GF-D8 (cell line): Measurements from ENCODE around the gene RBM19.

ENCODE experiments used
- DNase-seq: peaks from one replicate; lab custom pipeline; 2025; lab: John Stamatoyannopoulos, UW

RBM19 gene

DNA sequence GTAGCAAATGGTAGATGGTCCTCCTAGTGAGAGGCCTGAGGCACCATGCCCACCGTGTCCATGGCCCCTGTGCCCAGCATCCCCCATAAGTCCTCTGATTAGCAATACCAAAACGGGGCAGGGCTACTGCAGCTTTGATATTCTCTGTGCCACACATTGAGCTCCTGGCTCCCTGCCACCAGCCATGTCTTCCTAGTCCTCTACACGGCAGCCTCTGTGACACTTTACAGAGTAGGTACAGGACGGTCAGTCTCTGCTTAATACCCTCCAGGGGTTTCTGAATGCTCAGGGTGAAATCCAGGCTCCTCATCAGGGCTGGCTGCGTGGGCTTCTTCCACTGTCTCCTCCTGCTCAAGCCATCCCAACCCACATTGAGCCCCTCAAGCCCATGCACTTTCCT lies 8.0 kb downstream of the RBM19 start:
- no peak for DNase-seq

DNA sequence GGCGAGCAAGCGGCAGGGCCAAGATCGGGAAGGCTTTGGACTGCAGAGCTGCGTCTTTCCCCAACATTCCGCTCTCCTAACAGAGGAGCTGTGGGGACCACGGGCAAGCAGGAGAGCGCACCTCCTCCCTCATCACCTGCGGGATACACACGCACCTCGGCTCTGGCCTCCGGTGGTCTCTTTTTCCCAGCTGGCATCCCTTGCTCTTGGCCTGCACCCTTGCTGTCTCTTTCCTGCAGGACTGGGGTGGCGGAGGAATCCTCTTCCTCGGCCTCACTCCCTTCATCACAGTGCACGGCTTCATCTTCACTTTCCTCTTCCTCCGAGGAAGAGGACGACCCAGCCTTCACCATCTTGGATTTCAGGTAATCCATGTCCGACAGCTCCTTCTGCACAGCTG lies 8.5 kb downstream of the RBM19 start:
- DNase-seq, result no peak

DNA sequence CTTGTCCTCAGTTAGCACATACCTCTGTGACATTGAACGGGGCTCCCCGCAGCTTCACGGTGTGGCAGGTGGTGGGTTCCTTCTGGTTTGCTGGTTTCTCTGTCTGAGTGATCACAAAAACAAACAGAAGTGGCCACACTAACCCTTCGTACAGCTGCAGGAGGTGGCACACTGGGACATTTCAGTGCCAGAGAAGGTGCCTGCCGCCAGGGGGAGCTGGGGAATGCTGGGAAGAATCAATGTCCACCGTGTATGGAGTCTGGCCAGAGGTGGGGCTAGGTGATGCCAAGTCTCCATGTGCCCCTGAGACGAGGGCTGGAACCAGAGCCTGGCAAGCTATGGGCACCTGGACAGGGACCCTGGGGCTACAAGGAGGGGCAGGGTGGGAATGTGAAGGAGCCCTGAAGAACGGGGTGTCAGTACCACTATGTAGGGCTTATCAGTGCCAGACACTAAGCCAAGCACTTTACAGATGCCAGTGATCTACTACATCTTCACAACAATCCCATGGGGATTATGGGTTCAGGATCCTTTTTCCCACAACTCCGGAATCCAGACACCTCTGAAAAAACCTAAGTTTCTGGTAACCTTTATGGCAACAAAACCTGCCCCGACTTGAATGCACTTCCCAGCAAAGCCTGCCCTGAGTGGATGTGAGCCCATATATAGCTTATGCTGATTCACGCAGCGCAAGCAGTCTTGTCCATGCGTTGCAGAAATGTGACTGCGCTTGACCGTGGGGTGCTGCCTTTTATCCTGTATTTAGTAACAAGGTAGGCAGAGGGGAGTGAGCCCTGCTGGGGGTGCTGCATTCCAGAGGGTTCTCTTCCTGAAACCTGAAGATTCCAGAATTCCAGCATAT lies 10.8 kb downstream of the RBM19 start:
- no peak for DNase-seq

- DNase-seq, result no peak
Measured at GRCh38 chr12:113954547-113954946, 11.6 kb downstream of the RBM19 start.

DNA sequence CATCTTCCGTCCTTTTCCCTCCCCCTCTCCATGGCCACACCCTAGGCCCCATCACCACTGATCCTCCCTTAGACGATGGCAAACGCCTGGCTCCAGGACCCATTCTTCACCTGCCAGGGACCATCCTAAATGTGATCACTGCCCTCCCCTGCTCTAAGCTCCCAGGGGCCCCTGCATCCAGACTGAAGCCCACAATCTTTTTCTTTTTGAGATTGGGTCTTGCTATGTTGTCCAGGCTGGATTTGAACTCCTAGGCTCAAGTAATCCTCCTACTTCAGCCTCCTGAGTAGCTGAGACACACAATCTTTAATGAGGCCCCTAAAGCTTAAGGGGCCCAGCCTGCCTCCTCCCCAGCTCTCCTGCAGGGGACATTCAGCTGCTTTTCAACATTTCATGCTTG lies 15.3 kb downstream of the RBM19 start:
- no peak for DNase-seq

- DNase-seq, result peak; percentile 66
Measured at GRCh38 chr12:113949321-113950305, 16.5 kb downstream of the RBM19 start.

- DNase-seq, result no peak
Measured at GRCh38 chr12:113948151-113948914, 17.8 kb downstream of the RBM19 start.

DNA sequence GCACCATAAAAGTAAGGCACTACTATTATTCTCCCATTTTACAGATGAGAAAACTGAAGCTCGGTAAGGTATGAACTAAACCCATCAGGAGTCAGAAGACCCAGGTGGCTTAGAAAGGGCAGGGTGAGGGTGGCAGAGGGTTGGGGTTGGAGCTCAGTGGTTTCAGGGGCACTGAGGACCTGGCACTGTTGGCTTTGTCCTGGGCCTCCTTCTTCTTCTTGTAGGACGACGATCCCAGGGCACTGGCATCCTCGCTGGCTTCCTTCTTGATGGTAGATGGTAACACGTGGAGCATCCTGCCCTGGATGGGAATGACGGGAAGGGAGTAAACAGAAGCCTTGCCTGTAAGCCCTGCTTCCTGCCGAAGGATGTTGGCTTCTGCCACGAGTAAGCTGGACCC lies 19.9 kb downstream of the RBM19 start:
- no peak for DNase-seq

DNA sequence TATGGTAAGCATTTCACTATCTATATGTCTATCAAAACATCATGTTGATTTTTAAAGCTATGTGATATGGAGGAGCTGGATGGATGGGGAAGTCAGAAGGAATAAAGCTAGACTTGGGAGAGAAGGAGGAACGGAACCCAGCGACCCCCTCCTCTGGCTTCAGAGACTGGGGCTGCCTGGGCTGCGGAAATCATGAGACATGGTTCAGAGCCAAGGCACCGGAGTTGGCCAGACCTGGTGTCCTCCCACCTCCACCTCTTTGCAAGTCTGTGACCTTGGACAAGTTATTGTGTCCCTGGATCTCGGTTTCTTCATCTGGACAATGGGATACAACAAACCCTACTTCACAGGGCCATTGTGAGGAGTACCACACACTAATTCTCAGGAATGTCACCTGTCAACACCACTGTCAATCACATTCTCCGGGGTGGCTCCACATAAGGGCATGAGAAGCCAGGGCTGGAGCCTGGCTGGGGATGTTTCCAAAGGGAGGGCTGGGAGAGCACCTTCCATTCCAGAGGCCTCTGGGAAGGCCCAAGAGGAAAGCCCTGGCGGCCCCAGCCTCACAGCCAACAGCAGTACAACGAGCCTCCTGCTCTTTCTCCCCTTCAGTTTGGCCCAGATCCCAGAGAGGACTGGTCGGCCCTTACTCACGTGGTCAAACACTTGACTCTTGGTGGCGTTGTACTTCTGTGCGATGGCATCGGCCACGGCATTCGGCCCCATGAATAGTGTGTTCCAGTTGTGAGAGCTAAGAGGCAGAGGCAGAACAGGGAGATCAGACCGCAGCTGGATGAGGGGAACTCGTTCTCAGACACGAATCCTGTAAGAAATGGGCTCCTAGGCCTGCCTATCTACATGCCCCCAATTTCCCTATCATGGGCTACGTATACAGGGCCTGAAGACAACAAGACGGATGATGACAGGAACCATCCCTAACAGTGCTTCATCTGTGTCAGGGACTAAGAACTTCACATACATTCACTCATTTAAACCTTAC lies 20.7 kb downstream of the RBM19 start:
- no peak for DNase-seq

DNA sequence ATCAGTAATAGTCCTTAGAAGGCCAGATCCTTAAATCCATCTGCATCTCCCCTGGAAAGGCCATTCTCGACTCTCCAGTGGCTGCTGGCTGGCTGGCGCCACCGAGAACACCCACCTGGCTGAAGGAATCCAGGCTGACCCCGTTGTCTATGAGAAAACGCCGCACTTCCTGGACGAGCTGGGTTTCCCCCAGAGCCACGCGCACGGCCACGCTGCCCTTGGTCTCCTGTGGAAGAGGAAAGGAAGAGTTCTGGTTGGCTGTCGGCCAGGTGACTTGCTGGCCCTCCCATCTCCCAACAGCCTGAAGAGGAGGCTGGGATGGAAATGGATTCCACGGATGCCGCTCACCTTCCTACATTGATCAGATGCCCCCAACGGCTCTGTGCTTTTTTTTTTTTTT lies 23.9 kb downstream of the RBM19 start:
- DNase-seq, result no peak

DNA sequence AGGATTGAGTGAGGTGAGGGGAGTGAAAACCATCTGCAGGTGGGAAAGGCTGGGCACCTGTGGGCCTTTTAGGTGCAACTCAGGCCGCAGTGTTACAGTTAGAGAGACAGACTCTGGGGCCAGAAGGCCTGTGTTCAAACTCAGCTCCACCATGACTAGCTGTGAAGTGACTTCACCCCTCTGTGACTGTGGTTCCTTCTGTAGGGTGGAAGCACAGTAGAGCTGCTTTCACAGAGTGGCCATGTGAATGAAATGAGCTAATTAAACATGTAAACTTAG lies 25.0 kb downstream of the RBM19 start:
- DNase-seq, result no peak

GRCh38 chr12:113940357-113941207 lies 25.5 kb downstream of the RBM19 start:
- no peak for DNase-seq

DNA sequence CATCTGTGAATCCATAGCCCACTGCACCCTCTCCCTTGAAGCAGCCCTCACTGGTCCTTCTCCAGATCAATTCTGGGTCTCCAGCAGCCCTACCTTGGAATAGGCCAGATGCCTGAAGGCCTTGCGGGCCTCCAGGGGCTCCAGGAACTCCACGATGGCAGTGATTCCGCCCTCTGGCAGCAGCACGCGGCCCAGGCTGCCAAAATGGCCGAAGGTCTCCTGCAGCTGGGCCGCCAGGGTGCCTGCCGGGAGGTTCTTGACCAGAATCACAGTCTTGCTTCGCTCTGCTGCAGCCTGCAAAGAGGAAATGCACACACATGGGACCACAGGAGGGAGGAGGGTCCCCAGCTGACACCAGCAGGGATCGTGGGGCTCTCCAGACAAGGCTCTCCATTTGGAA lies 26.3 kb downstream of the RBM19 start:
- DNase-seq, result no peak

DNA sequence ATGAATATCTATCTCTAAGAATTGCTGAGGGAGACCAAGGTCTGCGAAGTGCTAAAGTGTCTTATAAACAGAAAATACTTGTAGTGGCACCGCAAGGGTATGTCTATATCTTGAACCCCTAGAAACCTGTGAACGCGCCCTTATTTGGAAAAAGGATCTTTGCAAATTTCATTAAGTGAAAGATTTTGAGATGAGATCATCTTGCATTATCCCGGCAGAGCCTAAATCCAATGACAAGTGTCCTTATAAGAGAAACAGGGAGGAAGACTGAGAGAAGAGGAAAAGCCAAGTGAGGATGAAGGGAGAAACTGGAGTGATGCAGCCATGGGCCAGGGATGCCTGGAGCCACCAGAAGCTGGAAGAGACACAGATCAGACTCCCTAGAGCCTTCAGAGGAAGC lies 27.7 kb downstream of the RBM19 start:
- no peak for DNase-seq

- DNase-seq, result no peak
Measured at GRCh38 chr12:113936460-113936859, 29.7 kb downstream of the RBM19 start.

DNA sequence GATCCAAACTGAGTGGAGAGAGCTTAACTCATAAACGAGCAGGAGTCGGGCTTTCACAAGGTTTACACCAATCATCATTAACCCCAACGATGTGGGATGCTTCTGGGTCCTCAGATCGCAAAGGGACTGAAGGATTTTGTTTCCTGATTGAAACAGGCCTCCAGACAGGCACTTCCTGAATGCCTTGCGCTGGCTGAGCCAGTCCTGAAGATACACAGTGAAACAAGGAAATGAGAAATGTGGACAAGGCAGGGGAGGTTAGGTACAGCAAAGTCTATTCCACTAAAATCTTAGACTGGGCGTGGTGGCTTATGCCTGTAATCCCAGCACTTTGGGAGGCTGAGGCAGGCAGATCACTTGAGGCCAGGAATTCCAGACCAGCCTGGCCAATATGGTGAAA lies 30.7 kb downstream of the RBM19 start:
- DNase-seq, result no peak

DNA sequence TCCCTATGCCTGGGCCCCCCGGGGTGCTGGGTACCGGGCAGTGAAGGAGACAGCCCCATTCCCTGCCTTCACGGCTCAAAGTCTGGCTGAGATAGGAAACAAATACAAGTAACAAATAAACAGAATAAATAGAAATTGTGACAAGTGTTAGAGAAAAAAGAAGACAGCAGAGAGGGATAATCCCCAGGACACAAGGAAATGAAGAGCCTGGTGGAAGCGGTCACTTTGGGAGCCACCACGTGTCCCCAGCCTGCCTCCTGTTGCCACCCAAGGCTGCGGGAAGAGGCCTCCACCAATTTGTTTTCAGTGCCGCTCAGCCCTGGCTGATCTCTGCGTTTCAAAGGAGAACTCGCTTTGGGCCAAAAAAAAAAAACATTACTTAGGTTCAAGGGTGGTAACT lies 31.2 kb downstream of the RBM19 start:
- DNase-seq, result no peak

GRCh38 chr12:113934060-113934814 lies 31.9 kb downstream of the RBM19 start:
- DNase-seq, result no peak

GRCh38 chr12:113933201-113933786 lies 32.8 kb downstream of the RBM19 start:
- no peak for DNase-seq
